K562 (cell line): ENCODE results near the gene INTS1. TPM values are rescaled to one million over a fixed set of nuclear protein-coding genes. Genes with fewer than 3 reads are reported as not detected.

Source experiments
- ATAC-seq: fragments of 200-7000 bp; cut with Tn5 transposase; 3 replicates; pipeline ENCODE4 v1.9.1; 2020; ENCODE audit warnings: moderate library complexity
- BruUV-seq: library from RNA; stranded (reverse); fragments of 400-500 nt; replicated peaks from 2 replicates; lab custom pipeline; 2021; lab: Mats Ljungman, UMichigan
- CTCF ChIA-PET: fragments of 300-600 bp; formaldehyde crosslinking; extraction: SDS; loops from one replicate; lab custom pipeline; 2021; ENCODE audit warnings: low intra/inter-chr PET ratio; lab: Yijun Ruan, JAX
- POLR2A ChIA-PET: fragments of 300-600, 350-650 bp; sonication (Branson Sonifier 250); formaldehyde crosslinking; extraction: SDS; loops from one replicate; lab custom pipeline; 2021; ENCODE audit warnings: antibody characterized with exemption, inconsistent platforms; lab: Yijun Ruan, JAX
- DNase-seq, 4 experiments: peaks; one replicate each; pipeline versions ENCODE4 v3.0.0 to v3.0.0-alpha.2; 2011 to 2018; ENCODE audit warnings: low spot score in 3 of 4, mixed read lengths in 3 of 4; ENCODE audit errors: extremely low read depth in 1 of 4
- FAIRE-seq: peaks from 2 replicates; lab custom pipeline; 2011; peaks lifted over from hg19 to GRCh38; lab: Jason Lieb, UNC
- H2AFZ ChIP-seq: 2 replicates; pipeline ENCODE4 v1.6.0; 2011; ENCODE audit warnings: low read depth, low read length, control low read depth, inconsistent platforms
- H3K27ac ChIP-seq: fragments of 200-600 bp; 3 replicates; pipeline ENCODE4 v1.8.0; 2011; ENCODE audit warnings: low read depth, mild to moderate bottlenecking, control low read depth, inconsistent platforms, low read length, moderate library complexity, mixed read lengths; ENCODE audit errors: extremely low read depth
- H3K27me3 ChIP-seq, 2 experiments: fragments of 300-600 bp in 1 of 2; 2 replicates in 1 of 2; 3 replicates in 1 of 2; pipeline versions ENCODE4 v1.6.0 to v1.8.0; 2011; ENCODE audit warnings: inconsistent platforms in 2 of 2, low read length in 2 of 2, mild to moderate bottlenecking in 1 of 2, mixed read lengths in 1 of 2, moderate library complexity in 1 of 2; ENCODE audit not compliant: control insufficient read depth in 2 of 2, insufficient read depth in 2 of 2
- H3K36me3 ChIP-seq: fragments of 300-600 bp; 3 replicates; pipeline ENCODE4 v1.8.0; 2011; ENCODE audit warnings: mild to moderate bottlenecking, low read length, inconsistent platforms; ENCODE audit not compliant: control insufficient read depth, insufficient read depth
- H3K4me1 ChIP-seq, 2 experiments: fragments of 200-600 bp in 1 of 2; replicated peaks in 1 of 2; 2 replicates in 1 of 2; 3 replicates in 1 of 2; pipeline versions ENCODE4 v1.5.1 to v1.8.0; 2011; ENCODE audit warnings: inconsistent platforms in 2 of 2, low read length in 2 of 2, mild to moderate bottlenecking in 1 of 2, mixed read lengths in 1 of 2, moderate library complexity in 1 of 2; ENCODE audit not compliant: control insufficient read depth in 2 of 2, insufficient read depth in 2 of 2
- H3K4me2 ChIP-seq: 2 replicates; pipeline ENCODE4 v1.6.1; 2011; ENCODE audit warnings: low read length, control low read depth, inconsistent platforms, mixed read lengths; ENCODE audit not compliant: insufficient read depth
- H3K4me3 ChIP-seq: fragments of 200-600 bp; sonication (generic), shearing (Covaris generic); 2 replicates; pipeline ENCODE4 v1.5.1; 2016; ENCODE audit warnings: control low read depth, inconsistent platforms
- H3K79me2 ChIP-seq: fragments of 200-600 bp; 3 replicates; pipeline ENCODE4 v1.8.0; 2011; ENCODE audit warnings: low read length, inconsistent platforms; ENCODE audit not compliant: control insufficient read depth, insufficient read depth
- H3K9ac ChIP-seq, 2 experiments: 2 replicates each; pipeline versions ENCODE4 v1.6.0 to v1.6.1; 2011; ENCODE audit warnings: low read depth in 2 of 2, low read length in 2 of 2, control low read depth in 1 of 2, inconsistent platforms in 1 of 2, mild to moderate bottlenecking in 1 of 2, mixed read lengths in 1 of 2; ENCODE audit not compliant: insufficient read depth in 1 of 2
- H3K9me1 ChIP-seq: one replicate; pipeline ENCODE4 v1.6.0; 2011; ENCODE audit warnings: inconsistent platforms, mild to moderate bottlenecking, low read length, moderate library complexity; ENCODE audit not compliant: control insufficient read depth, insufficient read depth
- H3K9me3 ChIP-seq: replicated peaks from 2 replicates; pipeline ENCODE4 v1.5.1; 2011; ENCODE audit warnings: low read depth, low read length, inconsistent platforms; ENCODE audit not compliant: control insufficient read depth, insufficient read depth
- H4K20me1 ChIP-seq: replicated peaks from 2 replicates; pipeline ENCODE4 v1.6.1; 2011; ENCODE audit warnings: low read length, inconsistent platforms, mixed read lengths; ENCODE audit not compliant: control insufficient read depth, insufficient read depth
- CBX2 ChIP-seq: fragments of 200-600 bp; sonication (generic); IDR thresholded peaks from one replicate; pipeline ENCODE4 v1.6.1; 2012; ENCODE audit warnings: mild to moderate bottlenecking, low read length, inconsistent platforms; ENCODE audit not compliant: insufficient read depth, poor library complexity, severe bottlenecking
- CHCHD3 ChIP-seq: fragments of 250-450 bp; sonication (Bioruptor Pico); IDR thresholded peaks from 2 replicates; pipeline ENCODE4 v2.1.2; 2022; ENCODE audit warnings: mild to moderate bottlenecking
- LCOR ChIP-seq: sonication (generic); formaldehyde crosslinking; IDR thresholded peaks from 2 replicates; pipeline ENCODE4 v1.8.0; 2022; ENCODE audit warnings: mild to moderate bottlenecking, missing genetic modification reagents
- MTF1 ChIP-seq: fragments of 250-450 bp; sonication (Bioruptor Pico); IDR thresholded peaks from 2 replicates; pipeline ENCODE4 v1.9.0; 2021; ENCODE audit warnings: moderate library complexity, mild to moderate bottlenecking, inconsistent platforms, borderline replicate concordance
- SRF ChIP-seq, 2 experiments: fragments of 250-450, 450-650 bp in 1 of 2; sonication (Bioruptor Pico) in 1 of 2; sonication (generic) in 1 of 2; formaldehyde crosslinking; IDR thresholded peaks; 2 replicates each; pipeline versions ENCODE4 v1.5.0 to v1.5.1; 2020 to 2022; ENCODE audit warnings: mild to moderate bottlenecking in 1 of 2, missing genetic modification reagents in 1 of 2
- YY1 ChIP-seq, 3 experiments: IDR thresholded peaks; 2 replicates each; pipeline ENCODE4 v1.6.1; 2011; ENCODE audit warnings: low read length in 2 of 3, mild to moderate bottlenecking in 2 of 3, moderate library complexity in 2 of 3, borderline replicate concordance in 1 of 3, control low read depth in 1 of 3, low read depth in 1 of 3; ENCODE audit not compliant: insufficient read depth in 3 of 3, insufficient replicate concordance in 2 of 3, control insufficient read depth in 1 of 3, insufficient read length in 1 of 3; ENCODE audit errors: extremely low read depth in 1 of 3
- ZNF551 ChIP-seq: fragments of 250-450 bp; sonication (Bioruptor Pico); IDR thresholded peaks from 2 replicates; pipeline ENCODE4 v1.5.0; 2021; ENCODE audit warnings: mild to moderate bottlenecking, moderate library complexity
- ZNF695 ChIP-seq: fragments of 450-650 bp; formaldehyde crosslinking; IDR thresholded peaks from 2 replicates; pipeline ENCODE4 v1.4.0; 2020; ENCODE audit warnings: mild to moderate bottlenecking, moderate library complexity
- WGBS: fragments of 100-300 bp; shearing (Covaris generic); methylation state at CpG from one replicate; pipeline ENCODE4 v1.1.6; 2016; ENCODE audit warnings: low coverage, mixed read lengths; ENCODE audit not compliant: insufficient coverage; ENCODE audit errors: missing lambda C conversion rate; 5-methylcytosine and 5-hydroxymethylcytosine counted together
- in situ Hi-C: fragments of 300-500 bp; cut with MboI; formaldehyde crosslinking; loops from 4 replicates; pipeline ENCODE4 v1.15.0; 2018; ENCODE audit warnings: inconsistent platforms, mixed read lengths
- intact Hi-C: fragments of 100-400 bp; cut with micrococcal nuclease; formaldehyde crosslinking; loops from 2 replicates; pipeline ENCODE4 v1.14.2; 2022
- polyA plus RNA-seq, 8 experiments: library from polyadenylated mRNA; depleted of rRNA in 4 of 8; stranded (reverse) in 5 of 8; unstranded in 3 of 8; fragments of >200 nt; fragmentation: Nextera tagmentation in 2 of 8; fragmentation: Illumina TruSeq in 1 of 8; extraction: Ambion mirVana in 2 of 8; extraction: Trizol in 1 of 8; gene quantifications; 2 replicates each; pipeline versions ENCODE4 v1.2.1 to v1.2.3, GENCODE V29; 2011 to 2014; ENCODE audit warnings: inconsistent platforms in 1 of 8, missing spikeins in 1 of 8
- total RNA-seq, 7 experiments: library from RNA; depleted of rRNA in 6 of 7; stranded (reverse); fragments of >200 nt in 6 of 7; fragmentation: Illumina TruSeq in 2 of 7; extraction: Trizol in 2 of 7; gene quantifications; 2 replicates each; pipeline versions ENCODE4 v1.2.1 to v1.2.3, GENCODE V29; 2011 to 2021; ENCODE audit warnings: low replicate concordance in 1 of 7
- TF ChIP-seq, protein P1 (sequence below): fragments of 250-450 bp; sonication (Bioruptor Pico); IDR thresholded peaks from 2 replicates; pipeline ENCODE4 v1.4.0; 2020
- TF ChIP-seq, protein P2 (sequence below): sonication (generic); formaldehyde crosslinking; IDR thresholded peaks from 2 replicates; pipeline ENCODE4 v1.8.0; 2022; ENCODE audit warnings: missing genetic modification reagents, mild to moderate bottlenecking, borderline replicate concordance
- TF ChIP-seq, protein P3 (sequence below): IDR thresholded peaks from 2 replicates; pipeline ENCODE4 v1.6.1; 2011; ENCODE audit not compliant: insufficient read length; ENCODE audit errors: extremely low read depth

INTS1 gene
- total and polyA plus RNA-seq, 9 of the 15 experiments (the other 6 are each of a cell fraction or from before 2014, with no cell fraction given) = 0.34 to 119 (median 18.5) TPM

DNA sequence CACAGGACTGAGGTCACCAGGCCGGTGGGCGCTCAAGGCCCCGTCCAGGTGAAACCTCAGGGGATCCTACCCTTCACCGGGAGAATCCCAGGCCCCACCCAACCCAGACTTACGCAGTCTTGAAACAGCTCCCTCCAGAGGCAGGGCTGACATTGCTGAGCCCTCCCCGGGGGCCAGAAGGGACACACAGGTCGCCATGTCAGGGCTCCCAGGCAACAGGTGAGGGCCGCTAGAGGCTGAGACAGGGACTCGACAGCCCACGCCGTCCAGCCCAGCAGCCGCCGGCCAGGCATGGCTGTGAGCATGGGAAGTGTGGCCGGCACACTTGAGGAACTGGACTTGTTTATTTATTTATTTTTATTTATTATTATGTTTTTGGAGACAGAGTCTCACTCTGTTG, 55.2 kb downstream of the INTS1 start (continued):
- TF ChIP-seq, protein P1, sequence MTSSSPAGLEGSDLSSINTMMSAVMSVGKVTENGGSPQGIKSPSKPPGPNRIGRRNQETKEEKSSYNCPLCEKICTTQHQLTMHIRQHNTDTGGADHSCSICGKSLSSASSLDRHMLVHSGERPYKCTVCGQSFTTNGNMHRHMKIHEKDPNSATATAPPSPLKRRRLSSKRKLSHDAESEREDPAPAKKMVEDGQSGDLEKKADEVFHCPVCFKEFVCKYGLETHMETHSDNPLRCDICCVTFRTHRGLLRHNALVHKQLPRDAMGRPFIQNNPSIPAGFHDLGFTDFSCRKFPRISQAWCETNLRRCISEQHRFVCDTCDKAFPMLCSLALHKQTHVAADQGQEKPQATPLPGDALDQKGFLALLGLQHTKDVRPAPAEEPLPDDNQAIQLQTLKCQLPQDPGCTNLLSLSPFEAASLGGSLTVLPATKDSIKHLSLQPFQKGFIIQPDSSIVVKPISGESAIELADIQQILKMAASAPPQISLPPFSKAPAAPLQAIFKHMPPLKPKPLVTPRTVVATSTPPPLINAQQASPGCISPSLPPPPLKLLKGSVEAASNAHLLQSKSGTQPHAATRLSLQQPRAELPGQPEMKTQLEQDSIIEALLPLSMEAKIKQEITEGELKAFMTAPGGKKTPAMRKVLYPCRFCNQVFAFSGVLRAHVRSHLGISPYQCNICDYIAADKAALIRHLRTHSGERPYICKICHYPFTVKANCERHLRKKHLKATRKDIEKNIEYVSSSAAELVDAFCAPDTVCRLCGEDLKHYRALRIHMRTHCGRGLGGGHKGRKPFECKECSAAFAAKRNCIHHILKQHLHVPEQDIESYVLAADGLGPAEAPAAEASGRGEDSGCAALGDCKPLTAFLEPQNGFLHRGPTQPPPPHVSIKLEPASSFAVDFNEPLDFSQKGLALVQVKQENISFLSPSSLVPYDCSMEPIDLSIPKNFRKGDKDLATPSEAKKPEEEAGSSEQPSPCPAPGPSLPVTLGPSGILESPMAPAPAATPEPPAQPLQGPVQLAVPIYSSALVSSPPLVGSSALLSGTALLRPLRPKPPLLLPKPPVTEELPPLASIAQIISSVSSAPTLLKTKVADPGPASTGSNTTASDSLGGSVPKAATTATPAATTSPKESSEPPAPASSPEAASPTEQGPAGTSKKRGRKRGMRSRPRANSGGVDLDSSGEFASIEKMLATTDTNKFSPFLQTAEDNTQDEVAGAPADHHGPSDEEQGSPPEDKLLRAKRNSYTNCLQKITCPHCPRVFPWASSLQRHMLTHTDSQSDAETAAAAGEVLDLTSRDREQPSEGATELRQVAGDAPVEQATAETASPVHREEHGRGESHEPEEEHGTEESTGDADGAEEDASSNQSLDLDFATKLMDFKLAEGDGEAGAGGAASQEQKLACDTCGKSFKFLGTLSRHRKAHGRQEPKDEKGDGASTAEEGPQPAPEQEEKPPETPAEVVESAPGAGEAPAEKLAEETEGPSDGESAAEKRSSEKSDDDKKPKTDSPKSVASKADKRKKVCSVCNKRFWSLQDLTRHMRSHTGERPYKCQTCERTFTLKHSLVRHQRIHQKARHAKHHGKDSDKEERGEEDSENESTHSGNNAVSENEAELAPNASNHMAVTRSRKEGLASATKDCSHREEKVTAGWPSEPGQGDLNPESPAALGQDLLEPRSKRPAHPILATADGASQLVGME (CRISPR knock-in tag) = no peak

DNA sequence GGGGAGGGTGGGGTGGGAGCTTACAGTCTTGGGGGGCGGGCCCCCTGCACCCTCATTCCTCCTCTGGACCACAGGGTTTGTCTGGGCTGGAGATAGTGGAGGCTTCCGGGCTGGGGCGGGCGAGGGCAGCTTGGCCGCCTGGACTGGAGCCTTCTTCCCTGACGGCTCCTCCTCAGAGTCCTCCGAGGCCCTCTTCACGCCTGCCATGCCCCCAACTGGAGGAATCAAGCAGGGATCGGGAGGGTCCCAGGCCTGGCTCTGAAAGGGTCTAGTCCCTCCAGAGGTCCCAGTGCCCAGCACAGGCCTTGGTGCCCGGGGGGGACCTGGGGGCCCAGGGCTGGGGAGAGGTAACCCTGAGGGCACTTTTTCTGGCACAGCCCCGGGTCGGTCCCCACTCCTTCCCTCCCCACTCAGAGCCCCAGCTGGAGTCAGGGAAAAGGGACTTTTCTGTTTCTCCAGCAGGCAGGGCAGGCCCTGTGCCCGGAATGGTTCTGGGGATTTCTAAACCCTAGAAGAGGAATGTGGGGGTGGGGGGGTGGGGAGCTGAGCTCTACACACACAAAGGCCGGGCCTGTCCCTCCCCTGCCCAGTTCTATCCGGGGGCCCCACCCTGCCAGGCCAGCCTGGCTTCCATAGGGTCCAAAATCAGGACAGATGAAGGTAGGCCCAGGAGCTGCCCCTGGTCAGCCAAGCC, 56.5 kb downstream of the INTS1 start:
- no peak overlapping the region for H3K27ac ChIP-seq
- in situ Hi-C loops = no loop called here
- DNase-seq = no peak
- intact Hi-C loops = no loop called here
- H2AFZ ChIP-seq = no peak overlapping the region
- H4K20me1 ChIP-seq = peaks cover 4% of the 10 kb centered on the region; the same call in 1 of the 2 replicates
- no peaks in the 10 kb centered on the region for H3K9me1 ChIP-seq
- ChIA-PET POLR2A (interaction anchor here (0.6 to 2.3 kb wide), 4 partner anchors 9 to 437 kb away, joined by 3 to 9 read pairs (median 5); no protein-coding TSS in a partner anchor), CTCF (no interaction called here)
- H3K9ac ChIP-seq = no peak overlapping the region; a peak in 1 of 4 replicates
- peaks cover 0 to 81% of the 10 kb centered on the region in 2 experiments; a peak in 2 of 5 replicates for H3K4me1 ChIP-seq
- H3K27me3 ChIP-seq = no peaks in the 10 kb centered on the region
- 90% methylated on average over 9 of the region's 15 CpGs for WGBS
- no peak overlapping the region for H3K4me2 ChIP-seq
- BruUV-seq = no TSS peak
- ATAC-seq = no peak; the same call in 1 of the 3 replicates
- H3K79me2 ChIP-seq = peaks cover 23% of the 10 kb centered on the region
- H3K36me3 ChIP-seq = peaks cover 75% of the 10 kb centered on the region; the same call in 1 of the 3 replicates
- H3K4me3 ChIP-seq = no peak overlapping the region
- no peaks in the 10 kb centered on the region for H3K9me3 ChIP-seq
- FAIRE-seq = no peak
- no peak for TF ChIP-seq ZNF551 (CRISPR knock-in tag)
- TF ChIP-seq CBX2 = no peak
- TF ChIP-seq, protein P2, sequence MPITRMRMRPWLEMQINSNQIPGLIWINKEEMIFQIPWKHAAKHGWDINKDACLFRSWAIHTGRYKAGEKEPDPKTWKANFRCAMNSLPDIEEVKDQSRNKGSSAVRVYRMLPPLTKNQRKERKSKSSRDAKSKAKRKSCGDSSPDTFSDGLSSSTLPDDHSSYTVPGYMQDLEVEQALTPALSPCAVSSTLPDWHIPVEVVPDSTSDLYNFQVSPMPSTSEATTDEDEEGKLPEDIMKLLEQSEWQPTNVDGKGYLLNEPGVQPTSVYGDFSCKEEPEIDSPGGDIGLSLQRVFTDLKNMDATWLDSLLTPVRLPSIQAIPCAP (CRISPR knock-in tag) = no peak
- no peak for TF ChIP-seq YY1 (IDR thresholded peaks at IDR 0.05; ENCODE audit: borderline replicate concordance in 1 of 3, control insufficient read depth in 1 of 3, extremely low read depth in 1 of 3, insufficient read depth in 3 of 3, insufficient read length in 1 of 3, insufficient replicate concordance in 2 of 3, low read depth in 1 of 3, low read length in 2 of 3)
- TF ChIP-seq, protein P3, sequence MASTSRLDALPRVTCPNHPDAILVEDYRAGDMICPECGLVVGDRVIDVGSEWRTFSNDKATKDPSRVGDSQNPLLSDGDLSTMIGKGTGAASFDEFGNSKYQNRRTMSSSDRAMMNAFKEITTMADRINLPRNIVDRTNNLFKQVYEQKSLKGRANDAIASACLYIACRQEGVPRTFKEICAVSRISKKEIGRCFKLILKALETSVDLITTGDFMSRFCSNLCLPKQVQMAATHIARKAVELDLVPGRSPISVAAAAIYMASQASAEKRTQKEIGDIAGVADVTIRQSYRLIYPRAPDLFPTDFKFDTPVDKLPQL = no peak
- TF ChIP-seq ZNF695 (CRISPR knock-in tag) = no peak
- TF ChIP-seq LCOR (CRISPR knock-in tag) = no peak
- TF ChIP-seq MTF1 = no peak
- no peak for TF ChIP-seq SRF (CRISPR knock-in tag; IDR thresholded peaks at IDR 0.05)
- no peak for TF ChIP-seq CHCHD3
